NCI-H2081 (cell line): ENCODE measurements around the gene NR6A1.

Experiments
- DNase-seq, 2 experiments: peaks; one replicate each; lab custom pipeline; 2025; lab: John Stamatoyannopoulos, UW

The NR6A1 gene

GRCh38 chr9:124471761-124472160 is 299.4 kb downstream of the NR6A1 start:
- no peak for DNase-seq

- no peak for DNase-seq
Measured at GRCh38 chr9:124470726-124471125, 300.4 kb downstream of the NR6A1 start.

- DNase-seq: no peak
Measured at GRCh38 chr9:124470306-124470705, 300.8 kb downstream of the NR6A1 start.

GRCh38 chr9:124469011-124469832 is 301.9 kb downstream of the NR6A1 start:
- no peak for DNase-seq

- DNase-seq: no peak
Measured at GRCh38 chr9:124468061-124468740, 302.9 kb downstream of the NR6A1 start.

DNA sequence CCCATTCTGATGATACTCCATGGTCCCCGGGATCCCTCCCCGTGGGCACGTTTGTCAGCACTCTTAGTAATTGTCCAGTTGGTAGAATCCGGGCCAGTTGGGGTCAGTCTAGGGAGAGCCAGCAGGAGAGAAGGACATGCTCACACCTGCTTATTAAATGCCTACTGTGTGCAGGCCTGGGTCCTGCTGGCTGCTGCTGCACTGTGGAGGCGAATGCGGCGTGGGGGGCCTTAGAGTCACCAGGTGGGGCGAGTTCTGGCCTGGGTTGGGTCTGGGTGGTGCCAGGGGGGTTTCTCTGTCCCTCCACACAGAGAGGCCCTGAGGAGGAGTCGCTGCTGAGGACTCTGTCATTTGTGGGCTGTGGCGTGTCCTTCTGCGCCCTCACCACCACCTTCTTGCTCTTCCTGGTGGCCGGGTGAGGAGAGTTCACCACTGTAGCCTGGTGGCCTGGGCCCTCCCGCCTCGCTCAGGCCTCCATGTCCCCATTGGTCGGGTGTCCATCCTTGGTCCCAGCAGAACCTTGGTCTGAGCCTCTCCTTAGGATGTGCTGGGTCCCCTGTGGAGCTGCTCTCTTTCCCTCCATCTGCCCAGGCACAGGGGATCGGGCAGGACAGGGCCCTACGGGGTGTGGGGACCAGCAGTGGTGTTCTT is 303.6 kb downstream of the NR6A1 start:
- no peak for DNase-seq
